Suprapubic skin (tissue), 3 donors: ENCODE data around the gene RFC2.

Experiments used
- POLR2AphosphoS5 ChIP-seq, 3 donors: sonication (generic); formaldehyde crosslinking; IDR thresholded peaks; one replicate each; pipeline ENCODE4 v1.6.1; 2017; ENCODE audit warnings: antibody characterized with exemption in 3 of 3
- TF ChIP-seq, protein P1 (sequence below), 2 donors: fragments of 200-600 bp in 1 of 2; fragments of 450-650 bp in 1 of 2; sonication (generic) in 1 of 2; IDR thresholded peaks; one replicate each; pipeline ENCODE4 v1.5.1; 2016 to 2019; ENCODE audit warnings: antibody characterized with exemption in 2 of 2, mild to moderate bottlenecking in 1 of 2, moderate library complexity in 1 of 2

DNA sequence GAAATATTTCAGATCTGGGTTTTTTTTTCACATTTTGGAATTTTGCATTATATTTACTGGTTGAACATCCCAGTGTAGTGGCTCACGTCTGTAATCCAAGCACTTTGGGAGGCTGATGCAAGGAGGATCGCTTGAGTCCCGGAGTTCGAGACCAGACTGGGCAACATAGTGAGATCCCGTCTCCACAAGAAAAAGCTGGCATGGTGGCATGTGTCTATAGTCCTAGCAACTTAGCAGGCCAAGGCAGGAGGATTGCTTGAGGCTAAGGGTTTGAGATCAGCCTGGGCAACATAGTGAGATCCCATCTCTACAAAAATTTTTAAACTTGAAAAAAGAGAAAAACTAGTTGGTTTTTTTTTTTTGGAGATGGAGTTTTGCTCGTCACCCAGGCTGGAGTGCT lies 6.0 kb downstream of the RFC2 start:
- TF ChIP-seq, protein P1, sequence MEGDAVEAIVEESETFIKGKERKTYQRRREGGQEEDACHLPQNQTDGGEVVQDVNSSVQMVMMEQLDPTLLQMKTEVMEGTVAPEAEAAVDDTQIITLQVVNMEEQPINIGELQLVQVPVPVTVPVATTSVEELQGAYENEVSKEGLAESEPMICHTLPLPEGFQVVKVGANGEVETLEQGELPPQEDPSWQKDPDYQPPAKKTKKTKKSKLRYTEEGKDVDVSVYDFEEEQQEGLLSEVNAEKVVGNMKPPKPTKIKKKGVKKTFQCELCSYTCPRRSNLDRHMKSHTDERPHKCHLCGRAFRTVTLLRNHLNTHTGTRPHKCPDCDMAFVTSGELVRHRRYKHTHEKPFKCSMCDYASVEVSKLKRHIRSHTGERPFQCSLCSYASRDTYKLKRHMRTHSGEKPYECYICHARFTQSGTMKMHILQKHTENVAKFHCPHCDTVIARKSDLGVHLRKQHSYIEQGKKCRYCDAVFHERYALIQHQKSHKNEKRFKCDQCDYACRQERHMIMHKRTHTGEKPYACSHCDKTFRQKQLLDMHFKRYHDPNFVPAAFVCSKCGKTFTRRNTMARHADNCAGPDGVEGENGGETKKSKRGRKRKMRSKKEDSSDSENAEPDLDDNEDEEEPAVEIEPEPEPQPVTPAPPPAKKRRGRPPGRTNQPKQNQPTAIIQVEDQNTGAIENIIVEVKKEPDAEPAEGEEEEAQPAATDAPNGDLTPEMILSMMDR (IDR thresholded peaks at IDR 0.05): no peak
- TF ChIP-seq POLR2AphosphoS5 (IDR thresholded peaks at IDR 0.05): no peak
